DMS79 treated with DMSO at 0.1 percent for 48 hours (cell line): ENCODE results near the gene EPC2.
A peak's percentile ranks its signal among the peaks of the same experiment; 100 is the strongest.

Experiments used
- DNase-seq: peaks from one replicate; lab custom pipeline; 2025; lab: John Stamatoyannopoulos, UW

Gene EPC2

GRCh38 chr2:148810081-148810480 lies 165.5 kb downstream of the EPC2 start:
- no peak for DNase-seq

- DNase-seq, result peak; percentile 18
These were observed 167.8 kb downstream of the EPC2 start for GRCh38 chr2:148812306-148812705.

- DNase-seq, result no peak
These were observed 169.1 kb downstream of the EPC2 start for GRCh38 chr2:148813603-148814065.

- no peak for DNase-seq
These were observed 169.8 kb downstream of the EPC2 start for GRCh38 chr2:148814143-148814859.

GRCh38 chr2:148814860-148815419 lies 170.4 kb downstream of the EPC2 start:
- DNase-seq, result no peak

- no peak for DNase-seq
These were observed 171.6 kb downstream of the EPC2 start for GRCh38 chr2:148816176-148816575.

GRCh38 chr2:148817210-148817708 lies 172.7 kb downstream of the EPC2 start:
- DNase-seq, result peak; percentile 32

- no peak for DNase-seq
These were observed 174.6 kb downstream of the EPC2 start for GRCh38 chr2:148819019-148819585.

- DNase-seq, result no peak
These were observed 179.6 kb downstream of the EPC2 start for GRCh38 chr2:148824190-148824589.

GRCh38 chr2:148826791-148827190 lies 182.2 kb downstream of the EPC2 start:
- no peak for DNase-seq

GRCh38 chr2:148828941-148829340 lies 184.4 kb downstream of the EPC2 start:
- no peak for DNase-seq

- no peak for DNase-seq
These were observed 185.1 kb downstream of the EPC2 start for GRCh38 chr2:148829618-148830017.

GRCh38 chr2:148832637-148833036 lies 188.1 kb downstream of the EPC2 start:
- DNase-seq, result no peak
